K562 (cell line): ENCODE results near the gene ITGA11. TPM values are rescaled to one million over a fixed set of nuclear protein-coding genes. Genes with fewer than 3 reads are reported as not detected.

Experiments
- ARHGAP35 ChIP-seq: fragments of 450-650 bp; IDR thresholded peaks from 2 replicates; pipeline ENCODE4 v1.6.1; 2018; ENCODE audit not compliant: partially characterized antibody
- ATF1 ChIP-seq, 2 experiments: fragments of 450-650 bp in 1 of 2; IDR thresholded peaks; 2 replicates each; pipeline ENCODE4 v1.6.1; 2016; ENCODE audit warnings: missing compliant biosample characterization in 1 of 2, missing genetic modification characterization in 1 of 2
- CREBBP ChIP-seq: IDR thresholded peaks from one replicate; pipeline ENCODE4 v1.6.1; 2012; ENCODE audit warnings: low read depth, mild to moderate bottlenecking, control low read depth, inconsistent platforms, low read length
- DPF2 ChIP-seq: fragments of 450-650 bp; IDR thresholded peaks from 2 replicates; pipeline ENCODE4 v1.6.1; 2016
- FOXK1 ChIP-seq: sonication (generic); formaldehyde crosslinking; IDR thresholded peaks from 2 replicates; pipeline ENCODE4 v1.8.0; 2022; ENCODE audit warnings: missing genetic modification reagents, mild to moderate bottlenecking, borderline replicate concordance
- GATA2 ChIP-seq: sonication (generic); formaldehyde crosslinking; IDR thresholded peaks from 2 replicates; pipeline ENCODE4 v1.4.0; 2020; ENCODE audit warnings: mild to moderate bottlenecking, missing genetic modification reagents
- HLTF ChIP-seq: fragments of 450-650 bp; IDR thresholded peaks from 2 replicates; pipeline ENCODE4 v1.6.1; 2016
- HNRNPH1 ChIP-seq: fragments of 200-400 bp; formaldehyde crosslinking; optimal IDR thresholded peaks from 2 replicates; pipeline ENCODE3; 2017; ENCODE audit warnings: low read depth, mild to moderate bottlenecking, low read length, moderate library complexity
- L3MBTL2 ChIP-seq: fragments of 450-650 bp; IDR thresholded peaks from 2 replicates; pipeline ENCODE4 v1.6.1; 2016; ENCODE audit warnings: mild to moderate bottlenecking, moderate library complexity
- NFE2L1 ChIP-seq: fragments of 450-650 bp; IDR thresholded peaks from 2 replicates; pipeline ENCODE4 v1.6.1; 2016; ENCODE audit warnings: missing genetic modification characterization, low read depth, mild to moderate bottlenecking, missing compliant biosample characterization, moderate library complexity, borderline replicate concordance
- NONO ChIP-seq, 2 experiments: fragments of 200-400 bp in 1 of 2; fragments of 450-650 bp in 1 of 2; formaldehyde crosslinking in 1 of 2; IDR thresholded peaks; 2 replicates each; pipeline ENCODE4 v1.6.1; 2017; ENCODE audit warnings: low read depth in 2 of 2, mild to moderate bottlenecking in 2 of 2, moderate library complexity in 2 of 2, low read length in 1 of 2
- POU5F1 ChIP-seq: fragments of 150-350 bp; IDR thresholded peaks from 2 replicates; pipeline ENCODE4 v1.6.1; 2014; ENCODE audit warnings: borderline replicate concordance, low read length, low read depth, mild to moderate bottlenecking; ENCODE audit not compliant: partially characterized antibody
- RBFOX2 ChIP-seq: fragments of 200-400 bp; formaldehyde crosslinking; IDR thresholded peaks from 2 replicates; pipeline ENCODE4 v1.6.1; 2017; ENCODE audit warnings: low read depth, mild to moderate bottlenecking, low read length, moderate library complexity
- RCOR1 ChIP-seq, 2 experiments: IDR thresholded peaks; 2 replicates each; pipeline ENCODE4 v1.6.1; 2012; ENCODE audit warnings: low read depth in 2 of 2, low read length in 2 of 2, borderline replicate concordance in 1 of 2, improper control_type of control experiment in 1 of 2
- SMARCE1 ChIP-seq: fragments of 450-650 bp; IDR thresholded peaks from 2 replicates; pipeline ENCODE4 v1.7.1; 2016; ENCODE audit warnings: mild to moderate bottlenecking
- SREBF1 ChIP-seq: fragments of 150-350 bp; IDR thresholded peaks from 2 replicates; pipeline ENCODE4 v1.6.1; 2014; ENCODE audit warnings: antibody characterized with exemption, low read depth, low read length, borderline replicate concordance
- TRIM24 ChIP-seq, 2 experiments: fragments of 450-650 bp; IDR thresholded peaks; 2 replicates each; pipeline ENCODE4 v1.6.1; 2016
- ZNF165 ChIP-seq: fragments of 250-450 bp; sonication (Bioruptor Pico); IDR thresholded peaks from 2 replicates; pipeline ENCODE4 v1.4.0; 2020; ENCODE audit warnings: borderline replicate concordance
- ZNF3 ChIP-seq: fragments of 250-450 bp; sonication (Bioruptor Pico); IDR thresholded peaks from 2 replicates; pipeline ENCODE4 v1.5.0; 2021; ENCODE audit warnings: mild to moderate bottlenecking, moderate library complexity
- ZZZ3 ChIP-seq: fragments of 450-650 bp; IDR thresholded peaks from 2 replicates; pipeline ENCODE4 v1.6.1; 2016; ENCODE audit warnings: antibody characterized with exemption, mild to moderate bottlenecking, moderate library complexity
- polyA plus RNA-seq, 8 experiments: library from polyadenylated mRNA; depleted of rRNA in 4 of 8; stranded (reverse) in 5 of 8; unstranded in 3 of 8; fragments of >200 nt; fragmentation: Nextera tagmentation in 2 of 8; fragmentation: Illumina TruSeq in 1 of 8; extraction: Ambion mirVana in 2 of 8; extraction: Trizol in 1 of 8; gene quantifications; 2 replicates each; pipeline versions ENCODE4 v1.2.1 to v1.2.3, GENCODE V29; 2011 to 2014; ENCODE audit warnings: inconsistent platforms in 1 of 8, missing spikeins in 1 of 8
- total RNA-seq, 7 experiments: library from RNA; depleted of rRNA in 6 of 7; stranded (reverse); fragments of >200 nt in 6 of 7; fragmentation: Illumina TruSeq in 2 of 7; extraction: Trizol in 2 of 7; gene quantifications; 2 replicates each; pipeline versions ENCODE4 v1.2.1 to v1.2.3, GENCODE V29; 2011 to 2021; ENCODE audit warnings: low replicate concordance in 1 of 7
- TF ChIP-seq, protein P1 (sequence below): sonication (generic); formaldehyde crosslinking; IDR thresholded peaks from 2 replicates; pipeline ENCODE4 v1.8.1; 2023; ENCODE audit warnings: mild to moderate bottlenecking, missing genetic modification reagents
- TF ChIP-seq, protein P2 (sequence below), 2 experiments: fragments of 450-650 bp; IDR thresholded peaks; 2 replicates each; pipeline ENCODE4 v1.6.1; 2018; ENCODE audit warnings: mild to moderate bottlenecking in 2 of 2, low read depth in 1 of 2; ENCODE audit not compliant: partially characterized antibody in 2 of 2
- TF ChIP-seq, protein P3 (sequence below), 2 experiments: fragments of 200-800 bp in 1 of 2; sonication (Bioruptor generic) in 1 of 2; sonication (generic) in 1 of 2; formaldehyde crosslinking in 1 of 2; IDR thresholded peaks in 1 of 2; conservative IDR thresholded peaks in 1 of 2; 2 replicates each; pipeline versions ENCODE4 v1.5.0 to v1.6.1; 2016 to 2020; ENCODE audit warnings: missing compliant biosample characterization in 1 of 2, missing genetic modification characterization in 1 of 2, missing genetic modification reagents in 1 of 2

ITGA11 gene
- total and polyA plus RNA-seq, 9 of the 15 experiments (the other 6 are each of a cell fraction or from before 2014, with no cell fraction given) = 0.01 TPM; not detected in 8

DNA sequence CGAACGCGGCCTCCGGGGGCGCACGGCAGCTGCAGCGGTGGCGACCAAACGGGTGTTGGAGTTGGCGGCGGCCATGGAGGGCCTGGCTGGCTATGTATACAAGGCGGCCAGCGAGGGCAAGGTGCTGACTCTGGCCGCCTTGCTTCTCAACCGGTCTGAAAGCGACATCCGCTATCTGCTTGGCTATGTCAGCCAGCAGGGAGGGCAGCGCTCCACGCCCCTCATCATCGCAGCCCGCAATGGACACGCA, 153.7 kb downstream of the ITGA11 start (continued):
- TF ChIP-seq, protein P1, sequence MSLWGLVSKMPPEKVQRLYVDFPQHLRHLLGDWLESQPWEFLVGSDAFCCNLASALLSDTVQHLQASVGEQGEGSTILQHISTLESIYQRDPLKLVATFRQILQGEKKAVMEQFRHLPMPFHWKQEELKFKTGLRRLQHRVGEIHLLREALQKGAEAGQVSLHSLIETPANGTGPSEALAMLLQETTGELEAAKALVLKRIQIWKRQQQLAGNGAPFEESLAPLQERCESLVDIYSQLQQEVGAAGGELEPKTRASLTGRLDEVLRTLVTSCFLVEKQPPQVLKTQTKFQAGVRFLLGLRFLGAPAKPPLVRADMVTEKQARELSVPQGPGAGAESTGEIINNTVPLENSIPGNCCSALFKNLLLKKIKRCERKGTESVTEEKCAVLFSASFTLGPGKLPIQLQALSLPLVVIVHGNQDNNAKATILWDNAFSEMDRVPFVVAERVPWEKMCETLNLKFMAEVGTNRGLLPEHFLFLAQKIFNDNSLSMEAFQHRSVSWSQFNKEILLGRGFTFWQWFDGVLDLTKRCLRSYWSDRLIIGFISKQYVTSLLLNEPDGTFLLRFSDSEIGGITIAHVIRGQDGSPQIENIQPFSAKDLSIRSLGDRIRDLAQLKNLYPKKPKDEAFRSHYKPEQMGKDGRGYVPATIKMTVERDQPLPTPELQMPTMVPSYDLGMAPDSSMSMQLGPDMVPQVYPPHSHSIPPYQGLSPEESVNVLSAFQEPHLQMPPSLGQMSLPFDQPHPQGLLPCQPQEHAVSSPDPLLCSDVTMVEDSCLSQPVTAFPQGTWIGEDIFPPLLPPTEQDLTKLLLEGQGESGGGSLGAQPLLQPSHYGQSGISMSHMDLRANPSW = no peak
- no peak for TF ChIP-seq ZZZ3
- TF ChIP-seq ARHGAP35 = no peak
- no peak for TF ChIP-seq DPF2
- TF ChIP-seq FOXK1 (CRISPR knock-in tag) = no peak
- no peak for TF ChIP-seq POU5F1
- TF ChIP-seq HNRNPH1 = no peak
- TF ChIP-seq CREBBP = no peak
- no peak for TF ChIP-seq ZNF165 (CRISPR knock-in tag)
- TF ChIP-seq L3MBTL2 = no peak
- TF ChIP-seq, protein P2, sequence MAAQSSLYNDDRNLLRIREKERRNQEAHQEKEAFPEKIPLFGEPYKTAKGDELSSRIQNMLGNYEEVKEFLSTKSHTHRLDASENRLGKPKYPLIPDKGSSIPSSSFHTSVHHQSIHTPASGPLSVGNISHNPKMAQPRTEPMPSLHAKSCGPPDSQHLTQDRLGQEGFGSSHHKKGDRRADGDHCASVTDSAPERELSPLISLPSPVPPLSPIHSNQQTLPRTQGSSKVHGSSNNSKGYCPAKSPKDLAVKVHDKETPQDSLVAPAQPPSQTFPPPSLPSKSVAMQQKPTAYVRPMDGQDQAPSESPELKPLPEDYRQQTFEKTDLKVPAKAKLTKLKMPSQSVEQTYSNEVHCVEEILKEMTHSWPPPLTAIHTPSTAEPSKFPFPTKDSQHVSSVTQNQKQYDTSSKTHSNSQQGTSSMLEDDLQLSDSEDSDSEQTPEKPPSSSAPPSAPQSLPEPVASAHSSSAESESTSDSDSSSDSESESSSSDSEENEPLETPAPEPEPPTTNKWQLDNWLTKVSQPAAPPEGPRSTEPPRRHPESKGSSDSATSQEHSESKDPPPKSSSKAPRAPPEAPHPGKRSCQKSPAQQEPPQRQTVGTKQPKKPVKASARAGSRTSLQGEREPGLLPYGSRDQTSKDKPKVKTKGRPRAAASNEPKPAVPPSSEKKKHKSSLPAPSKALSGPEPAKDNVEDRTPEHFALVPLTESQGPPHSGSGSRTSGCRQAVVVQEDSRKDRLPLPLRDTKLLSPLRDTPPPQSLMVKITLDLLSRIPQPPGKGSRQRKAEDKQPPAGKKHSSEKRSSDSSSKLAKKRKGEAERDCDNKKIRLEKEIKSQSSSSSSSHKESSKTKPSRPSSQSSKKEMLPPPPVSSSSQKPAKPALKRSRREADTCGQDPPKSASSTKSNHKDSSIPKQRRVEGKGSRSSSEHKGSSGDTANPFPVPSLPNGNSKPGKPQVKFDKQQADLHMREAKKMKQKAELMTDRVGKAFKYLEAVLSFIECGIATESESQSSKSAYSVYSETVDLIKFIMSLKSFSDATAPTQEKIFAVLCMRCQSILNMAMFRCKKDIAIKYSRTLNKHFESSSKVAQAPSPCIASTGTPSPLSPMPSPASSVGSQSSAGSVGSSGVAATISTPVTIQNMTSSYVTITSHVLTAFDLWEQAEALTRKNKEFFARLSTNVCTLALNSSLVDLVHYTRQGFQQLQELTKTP (IDR thresholded peaks at IDR 0.05; ENCODE audit: low read depth in 1 of 2, partially characterized antibody in 2 of 2) = no peak
- TF ChIP-seq RCOR1 (IDR thresholded peaks at IDR 0.05; ENCODE audit: borderline replicate concordance in 1 of 2, low read depth in 2 of 2, low read length in 2 of 2) = no peak
- TF ChIP-seq GATA2 = no peak
- TF ChIP-seq NONO (IDR thresholded peaks at IDR 0.05; ENCODE audit: low read depth in 2 of 2, low read length in 1 of 2) = no peak
- TF ChIP-seq SMARCE1 = peak; percentile 17; the same call in 1 of the 2 replicates
- no peak for TF ChIP-seq ZNF3 (CRISPR knock-in tag)
- TF ChIP-seq HLTF = no peak
- TF ChIP-seq, protein P3, sequence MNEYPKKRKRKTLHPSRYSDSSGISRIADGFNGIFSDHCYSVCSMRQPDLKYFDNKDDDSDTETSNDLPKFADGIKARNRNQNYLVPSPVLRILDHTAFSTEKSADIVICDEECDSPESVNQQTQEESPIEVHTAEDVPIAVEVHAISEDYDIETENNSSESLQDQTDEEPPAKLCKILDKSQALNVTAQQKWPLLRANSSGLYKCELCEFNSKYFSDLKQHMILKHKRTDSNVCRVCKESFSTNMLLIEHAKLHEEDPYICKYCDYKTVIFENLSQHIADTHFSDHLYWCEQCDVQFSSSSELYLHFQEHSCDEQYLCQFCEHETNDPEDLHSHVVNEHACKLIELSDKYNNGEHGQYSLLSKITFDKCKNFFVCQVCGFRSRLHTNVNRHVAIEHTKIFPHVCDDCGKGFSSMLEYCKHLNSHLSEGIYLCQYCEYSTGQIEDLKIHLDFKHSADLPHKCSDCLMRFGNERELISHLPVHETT (CRISPR knock-in tag; conservative IDR thresholded peaks at IDR 0.05 in 1 of 2, IDR thresholded peaks at IDR 0.05 in 1 of 2) = no peak
- TF ChIP-seq NFE2L1 (tag) = no peak
- TF ChIP-seq SREBF1 = no peak
- peak; percentile 76; the same call in 1 of the 2 replicates for TF ChIP-seq RBFOX2
- no peak for TF ChIP-seq ATF1 (CRISPR knock-in tag; IDR thresholded peaks at IDR 0.05)
- TF ChIP-seq ATF1 (tag; IDR thresholded peaks at IDR 0.05) = no peak
- TF ChIP-seq TRIM24 (IDR thresholded peaks at IDR 0.05) = no peak
